ENCODE results near the gene CBX7. TPM values are rescaled to one million over a fixed set of nuclear protein-coding genes. Genes with fewer than 3 reads are reported as not detected.
A peak's percentile ranks its signal among the peaks of the same experiment; 100 is the strongest.

CBX7 gene
- total and polyA plus RNA-seq, 2 donors (not counting 3 experiments of a cell fraction or from before 2014, with no cell fraction given), result 3.4 to 7.1 TPM

DNA sequence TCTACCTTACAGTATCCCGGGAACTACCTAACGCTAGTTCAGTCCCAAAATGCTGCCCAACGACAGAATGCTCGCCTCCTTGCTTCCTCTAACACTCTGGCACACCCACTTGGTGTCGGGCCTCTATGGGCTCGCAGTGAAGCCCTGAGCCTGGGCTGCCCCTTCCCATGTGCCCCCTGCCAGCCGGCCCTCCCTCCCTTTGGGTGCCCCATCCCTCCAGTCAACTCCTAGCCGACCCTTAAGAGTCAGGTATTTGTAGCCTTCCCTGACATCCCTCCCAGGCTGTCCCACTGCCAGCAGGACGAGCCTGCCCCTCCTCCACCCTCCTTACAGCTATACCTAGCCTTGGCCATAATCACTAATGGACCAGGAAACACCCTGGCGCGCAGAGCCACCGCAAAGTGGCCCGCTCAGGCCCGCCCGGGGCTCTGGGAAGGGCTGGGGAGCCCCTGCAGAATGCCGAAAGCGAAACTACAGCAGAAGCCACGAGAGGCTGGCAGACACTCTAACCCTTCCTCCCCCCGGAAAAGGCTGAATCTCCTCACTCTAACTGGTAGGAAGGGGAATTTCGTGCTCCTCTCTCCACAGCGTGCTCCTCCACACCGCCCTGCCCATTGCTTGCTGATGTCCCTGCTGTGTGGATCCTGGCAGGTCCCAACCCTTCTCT is 8.2 kb downstream of the CBX7 start:
- H3K9ac ChIP-seq (replicated peaks; ENCODE audit: extremely low read depth, insufficient read depth, low read length), result no peak overlapping the region
- no peak for DNase-seq (ENCODE audit: low read depth, low spot score)
- H3K4me2 ChIP-seq (ENCODE audit: insufficient read depth, low read length), result peak overlapping the region; percentile 89
- ChIA-PET CTCF (interaction anchor here (1.2 to 1.5 kb wide), 2 partner anchors 167 to 172 kb away, joined by 3 to 4 read pairs; no protein-coding TSS in a partner anchor), POLR2A (interaction anchor here (1.0 kb wide), 1 partner anchor 175 kb away, joined by 4 read pairs; the partner anchor contains the start of gene RPL3)
- no peak overlapping the region for H3K27ac ChIP-seq (ENCODE audit: insufficient read depth, low read depth, low read length)
- peaks cover 11% of the 10 kb centered on the region for H3K4me1 ChIP-seq (ENCODE audit: control insufficient read depth, extremely low read depth, insufficient read depth, low read length)
- FAIRE-seq, result no peak
- peak overlapping the region; percentile 75 to 83 (median 78) for H3K4me3 ChIP-seq (replicated peaks in 1 of 3; ENCODE audit: insufficient read depth in 1 of 3, low read depth in 1 of 3, low read length in 3 of 3)
- intact Hi-C loops (cut with micrococcal nuclease), result no loop called here
- no peaks in the 10 kb centered on the region for H3K9me1 ChIP-seq (replicated peaks; ENCODE audit: control insufficient read depth, extremely low read depth, insufficient read depth, low read length)
- no peaks in the 10 kb centered on the region for H3K36me3 ChIP-seq (ENCODE audit: control insufficient read depth in 2 of 2, extremely low read depth in 1 of 2, insufficient read depth in 2 of 2, low read length in 2 of 2)
- BruUV-seq (replicated peaks), result no TSS peak
- TF ChIP-seq, protein P1, sequence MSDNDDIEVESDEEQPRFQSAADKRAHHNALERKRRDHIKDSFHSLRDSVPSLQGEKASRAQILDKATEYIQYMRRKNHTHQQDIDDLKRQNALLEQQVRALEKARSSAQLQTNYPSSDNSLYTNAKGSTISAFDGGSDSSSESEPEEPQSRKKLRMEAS (IDR thresholded peaks at IDR 0.05; ENCODE audit: insufficient read depth, insufficient read length), result no peak
- TF ChIP-seq, protein P2, sequence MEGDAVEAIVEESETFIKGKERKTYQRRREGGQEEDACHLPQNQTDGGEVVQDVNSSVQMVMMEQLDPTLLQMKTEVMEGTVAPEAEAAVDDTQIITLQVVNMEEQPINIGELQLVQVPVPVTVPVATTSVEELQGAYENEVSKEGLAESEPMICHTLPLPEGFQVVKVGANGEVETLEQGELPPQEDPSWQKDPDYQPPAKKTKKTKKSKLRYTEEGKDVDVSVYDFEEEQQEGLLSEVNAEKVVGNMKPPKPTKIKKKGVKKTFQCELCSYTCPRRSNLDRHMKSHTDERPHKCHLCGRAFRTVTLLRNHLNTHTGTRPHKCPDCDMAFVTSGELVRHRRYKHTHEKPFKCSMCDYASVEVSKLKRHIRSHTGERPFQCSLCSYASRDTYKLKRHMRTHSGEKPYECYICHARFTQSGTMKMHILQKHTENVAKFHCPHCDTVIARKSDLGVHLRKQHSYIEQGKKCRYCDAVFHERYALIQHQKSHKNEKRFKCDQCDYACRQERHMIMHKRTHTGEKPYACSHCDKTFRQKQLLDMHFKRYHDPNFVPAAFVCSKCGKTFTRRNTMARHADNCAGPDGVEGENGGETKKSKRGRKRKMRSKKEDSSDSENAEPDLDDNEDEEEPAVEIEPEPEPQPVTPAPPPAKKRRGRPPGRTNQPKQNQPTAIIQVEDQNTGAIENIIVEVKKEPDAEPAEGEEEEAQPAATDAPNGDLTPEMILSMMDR (IDR thresholded peaks at IDR 0.05; ENCODE audit: extremely low read depth in 1 of 2, insufficient read depth in 1 of 2, low read depth in 1 of 2, low read length in 2 of 2), result no peak
- TF ChIP-seq JUN (IDR thresholded peaks at IDR 0.05; ENCODE audit: borderline replicate concordance, insufficient read depth, insufficient read length, low read depth) (no peak), GATA2 (IDR thresholded peaks at IDR 0.05; ENCODE audit: insufficient read depth, insufficient read length, low read depth, low read length) (no peak)
- peak overlapping the region; percentile 97 for H2AFZ ChIP-seq (ENCODE audit: low read depth, low read length)
- no peaks in the 10 kb centered on the region for H3K79me2 ChIP-seq (ENCODE audit: control insufficient read depth, insufficient read depth, low read length)
- dilution Hi-C loops (cut with MboI; ENCODE audit: extremely low pct_ligation_motif_present, low sequenced_read_pairs), result no loop called here
- H4K20me1 ChIP-seq (replicated peaks; ENCODE audit: control insufficient read depth, extremely low read depth, insufficient read depth, low read length), result no peaks in the 10 kb centered on the region
- H3K27me3 ChIP-seq (ENCODE audit: control insufficient read depth in 2 of 2, insufficient read depth in 2 of 2, low read length in 2 of 2), result no peaks in the 10 kb centered on the region
- H3K9me3 ChIP-seq (replicated peaks; ENCODE audit: control insufficient read depth, insufficient read depth, low read length), result no peaks in the 10 kb centered on the region

Measured in endothelial cell of umbilical vein (primary cell).